ENCODE data around the gene KLF5.
"Not testable (repeated sequence)": the region's sequence is repeated elsewhere in the genome, so short reads cannot be mapped to it uniquely, and the experiment has no call there.

The KLF5 gene

DNA sequence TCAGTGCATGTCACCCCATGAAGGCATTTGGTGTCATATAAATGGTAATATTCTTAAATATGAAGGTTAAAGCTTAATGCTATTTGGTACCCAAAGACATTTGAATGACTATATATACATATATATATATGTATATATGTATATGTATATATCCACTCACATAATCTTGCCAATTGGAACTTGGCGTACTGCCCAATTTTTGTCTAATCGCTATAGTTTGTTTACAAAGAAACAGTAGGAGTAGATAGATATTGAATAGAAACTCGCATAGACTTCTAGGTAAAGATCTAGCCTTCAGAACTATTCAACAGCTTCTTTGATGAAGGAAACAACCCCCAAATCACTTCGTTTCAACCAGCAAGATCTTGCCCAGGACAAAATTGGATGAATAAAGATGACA is 24.1 kb downstream of the KLF5 start:
- no peak for DNase-seq (ENCODE audit: low read depth in 1 of 2, low spot score in 1 of 2)

DNA sequence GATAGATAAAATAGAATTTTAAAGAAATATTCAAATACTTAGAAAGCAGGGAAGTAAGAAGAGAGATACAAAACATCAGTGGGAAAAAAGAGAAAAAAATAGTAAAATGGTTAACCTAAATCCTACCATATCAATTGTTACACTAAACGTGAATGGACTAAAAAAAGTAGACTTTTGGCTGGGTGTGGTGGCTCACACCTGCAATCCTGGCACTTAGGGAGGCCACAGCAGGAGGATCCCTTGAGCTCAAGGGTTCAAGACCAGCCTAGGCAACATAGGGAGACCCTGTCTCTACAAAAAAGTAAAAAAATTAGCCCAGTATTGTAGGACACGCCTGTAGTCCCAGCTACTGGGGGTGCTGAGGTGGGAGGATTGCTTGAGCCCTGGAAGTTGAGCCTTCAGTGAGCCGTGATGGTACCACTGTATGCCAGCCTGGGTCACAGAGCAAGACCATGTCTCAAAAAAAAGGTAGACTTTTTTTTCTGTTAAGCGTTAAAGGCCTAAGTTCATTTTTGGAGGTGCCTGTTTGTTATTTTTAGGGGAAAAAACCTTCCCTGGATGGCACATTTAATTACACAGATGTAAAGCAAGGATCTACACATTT is 29.6 kb downstream of the KLF5 start:
- DNase-seq (ENCODE audit: low read depth in 1 of 2, low spot score in 1 of 2), result no peak

DNA sequence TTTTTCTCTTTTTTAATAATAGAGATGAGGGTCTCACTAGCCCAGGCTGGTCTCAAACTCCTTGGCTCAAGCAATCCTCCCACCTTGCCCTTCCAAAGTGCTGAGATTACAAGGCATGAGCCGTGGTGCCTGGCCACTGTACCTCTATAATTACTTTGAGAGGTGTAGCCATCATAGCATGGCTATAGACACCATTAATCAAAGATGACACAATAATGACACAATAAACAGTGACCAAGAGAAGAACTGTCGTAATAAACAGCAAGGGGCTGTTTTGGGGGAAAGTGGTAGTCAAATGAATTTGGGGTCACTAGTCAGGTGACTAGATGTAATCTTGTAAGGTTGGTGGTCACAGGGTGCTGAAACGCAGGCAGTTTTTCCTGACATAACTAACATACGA is 30.4 kb downstream of the KLF5 start:
- DNase-seq (ENCODE audit: low read depth in 1 of 2, low spot score in 1 of 2), result no peak

DNA sequence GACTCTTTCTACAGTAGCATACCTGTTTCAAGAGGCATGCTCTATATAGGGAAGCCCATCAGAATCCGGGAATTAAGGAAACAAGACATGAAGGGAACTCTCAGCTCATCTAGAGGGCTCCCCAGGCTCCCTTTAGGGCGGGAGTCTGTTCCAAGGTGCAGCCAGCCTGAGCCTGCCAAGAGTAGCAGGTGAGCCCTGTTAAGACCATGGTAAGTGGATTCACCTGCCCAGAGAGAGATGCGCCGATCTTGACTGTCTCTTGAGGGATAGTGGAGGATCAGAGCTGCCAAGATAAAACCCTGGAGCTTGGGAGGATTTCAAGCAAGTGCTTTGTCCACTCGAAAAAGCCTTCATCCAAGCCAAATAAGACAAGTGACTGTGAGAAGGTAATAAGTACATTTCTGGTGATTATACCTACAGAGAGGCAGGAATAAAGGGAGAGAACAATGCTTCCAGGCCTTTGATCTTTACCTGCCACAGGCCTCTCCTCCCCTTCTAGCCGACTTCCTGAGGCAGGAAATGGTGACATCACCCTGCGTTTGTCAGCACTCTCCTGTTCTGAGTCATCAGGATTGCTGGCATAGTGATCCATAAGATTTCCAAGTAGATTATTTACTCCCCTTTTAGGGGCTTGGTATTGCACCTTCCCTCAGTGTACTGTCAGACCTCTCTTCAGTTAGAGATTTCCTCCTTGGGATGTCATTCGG is 31.5 kb downstream of the KLF5 start:
- DNase-seq (ENCODE audit: low read depth in 1 of 2, low spot score in 1 of 2), result no peak

DNA sequence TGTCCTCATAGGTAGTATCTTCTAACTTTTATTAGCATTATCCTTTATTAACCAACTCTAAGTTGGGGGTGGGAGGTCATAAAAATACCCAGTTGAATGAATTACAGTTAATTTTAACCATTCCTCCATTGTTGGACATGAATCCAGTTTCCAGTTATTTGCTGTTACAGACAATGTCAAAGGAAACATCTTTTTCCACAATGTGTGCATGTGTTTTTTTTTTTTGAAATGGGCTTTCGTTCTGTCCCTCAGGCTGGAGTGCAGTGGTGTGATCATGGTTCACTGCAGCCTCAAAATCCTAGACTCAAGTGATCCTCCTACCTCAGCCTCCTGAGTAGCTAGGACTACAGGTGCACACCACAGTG is 32.0 kb downstream of the KLF5 start:
- DNase-seq (ENCODE audit: low read depth in 1 of 2, low spot score in 1 of 2), result no peak

DNA sequence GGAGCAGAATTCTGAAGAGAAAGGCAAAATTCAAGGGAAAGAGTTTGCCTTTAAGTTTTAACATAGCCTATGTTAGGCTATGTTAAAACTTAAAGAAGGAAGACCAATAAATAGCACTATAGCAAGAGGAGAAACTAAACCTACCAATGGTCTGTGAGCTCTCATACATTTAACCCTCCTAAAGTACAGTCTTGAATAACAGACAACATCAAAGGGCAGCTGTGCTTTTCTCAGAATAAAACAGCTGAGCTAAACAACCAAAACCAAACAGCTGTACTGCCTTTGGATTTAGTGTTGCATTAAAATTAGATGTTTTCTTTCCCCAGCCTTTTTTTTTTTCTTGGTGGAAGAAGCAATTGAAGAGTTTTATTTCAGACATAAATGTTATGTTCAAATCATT is 34.0 kb downstream of the KLF5 start:
- DNase-seq (ENCODE audit: low read depth in 1 of 2, low spot score in 1 of 2), result no peak

DNA sequence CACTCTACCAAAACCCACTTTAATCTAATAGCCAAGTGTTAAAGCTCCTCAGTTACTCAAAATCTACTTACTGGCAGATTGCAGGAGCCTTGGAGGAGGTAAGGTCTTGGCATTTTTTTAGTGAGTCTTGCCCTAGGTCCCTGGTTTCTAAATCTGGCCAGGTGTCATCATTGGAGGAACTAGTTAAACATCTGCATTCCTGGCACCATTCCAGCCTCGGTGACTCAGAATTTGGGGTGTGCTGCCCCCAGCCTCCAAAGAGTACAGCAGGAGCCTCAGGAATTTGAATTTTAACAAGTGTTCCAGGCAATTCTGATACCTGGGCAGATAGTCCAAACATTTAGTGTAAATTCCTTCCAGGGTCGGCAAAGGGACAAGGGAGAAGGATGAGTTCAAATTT is 37.4 kb downstream of the KLF5 start:
- DNase-seq (ENCODE audit: low read depth in 1 of 2, low spot score in 1 of 2), result no peak

DNA sequence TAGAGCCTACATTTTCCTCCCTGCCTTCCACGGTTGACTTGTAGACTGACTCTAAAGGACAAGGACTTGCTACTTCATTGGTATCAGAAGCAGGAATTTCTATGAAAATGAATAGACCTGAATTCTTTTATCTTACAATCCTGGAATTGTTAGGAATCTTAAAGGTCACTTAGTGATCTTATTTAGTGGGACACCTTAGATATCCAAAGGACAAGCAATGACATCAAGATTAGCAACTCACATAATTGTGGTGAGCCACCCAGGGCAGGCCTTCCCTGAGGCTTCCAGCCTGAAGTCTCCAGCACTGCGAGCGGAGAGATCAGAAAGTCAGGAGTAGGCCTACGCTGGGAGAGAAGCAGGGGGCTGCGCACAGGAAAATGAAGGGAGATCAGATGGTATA is 37.8 kb downstream of the KLF5 start:
- DNase-seq (ENCODE audit: low read depth in 1 of 2, low spot score in 1 of 2), result no peak

DNA sequence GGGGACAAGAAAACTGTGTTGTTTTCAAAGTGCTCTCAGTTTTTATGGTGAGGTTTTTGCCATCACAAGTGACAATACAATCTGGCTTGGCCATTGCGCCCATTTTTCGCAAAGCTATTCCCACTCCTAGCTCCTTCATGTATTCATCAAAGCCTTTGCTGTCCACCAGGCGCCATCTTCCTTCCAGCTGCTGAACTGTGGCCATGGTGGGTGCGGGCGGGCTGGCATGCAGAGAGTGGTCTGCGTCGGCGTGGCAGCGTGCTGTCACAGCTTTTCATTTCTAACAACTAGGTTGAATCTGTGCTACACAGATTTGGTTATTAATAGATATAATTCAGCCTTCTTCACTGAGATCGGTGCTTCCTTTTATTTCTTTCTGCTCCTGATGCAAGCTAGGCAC is 42.0 kb downstream of the KLF5 start:
- not testable (repeated sequence) for DNase-seq (ENCODE audit: low read depth in 1 of 2, low spot score in 1 of 2)

DNA sequence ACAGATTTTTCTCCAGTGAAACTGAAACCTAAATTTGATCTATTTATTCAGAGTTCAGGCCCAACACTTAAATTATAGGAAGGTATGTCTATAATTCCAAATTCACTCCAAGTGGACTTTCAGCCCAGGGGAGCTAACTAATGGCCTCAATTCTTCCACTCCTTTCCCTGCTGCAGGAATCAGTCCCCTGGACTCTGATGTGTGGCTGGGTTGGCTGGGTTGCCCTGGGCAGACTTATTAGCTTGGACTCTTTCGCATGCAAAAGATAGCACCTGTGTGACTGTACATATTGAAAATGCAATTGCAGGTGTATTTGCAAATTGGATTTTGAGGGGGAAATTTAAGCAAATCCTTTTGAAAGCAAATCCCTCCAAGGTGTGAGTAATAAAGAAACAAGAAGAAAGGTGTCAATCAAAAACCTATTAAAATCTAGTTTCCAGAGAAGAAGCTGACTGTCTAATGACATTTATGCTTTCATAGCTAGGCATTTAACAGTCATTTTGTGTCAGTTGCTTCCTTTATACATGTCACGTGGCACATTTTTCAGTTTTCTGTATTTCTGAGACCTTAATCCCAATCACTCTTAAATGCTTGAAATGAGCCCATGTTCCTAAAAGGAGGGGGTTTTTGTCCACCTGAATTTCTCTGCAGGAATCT is 42.7 kb downstream of the KLF5 start:
- DNase-seq (ENCODE audit: low read depth in 1 of 2, low spot score in 1 of 2), result no peak

DNA sequence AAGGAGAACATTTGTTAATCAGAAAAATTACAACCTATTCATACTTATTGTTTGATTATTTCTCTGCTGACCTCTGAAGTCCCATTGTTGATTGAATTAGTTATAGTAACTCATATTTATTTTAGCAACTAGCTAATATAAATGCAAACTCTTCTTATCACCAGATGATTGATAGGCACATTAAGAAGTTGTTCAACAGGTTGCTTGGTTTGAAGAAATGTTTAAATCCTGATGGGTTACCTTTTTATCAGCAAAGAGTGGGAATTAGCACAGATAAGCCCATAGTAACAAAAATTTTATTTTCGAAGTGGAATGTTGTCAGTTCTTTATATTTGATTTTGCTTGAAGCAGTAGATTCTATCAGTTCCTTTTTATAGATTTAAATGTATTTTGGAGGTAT is 44.4 kb downstream of the KLF5 start:
- DNase-seq (ENCODE audit: low read depth in 1 of 2, low spot score in 1 of 2), result no peak

DNA sequence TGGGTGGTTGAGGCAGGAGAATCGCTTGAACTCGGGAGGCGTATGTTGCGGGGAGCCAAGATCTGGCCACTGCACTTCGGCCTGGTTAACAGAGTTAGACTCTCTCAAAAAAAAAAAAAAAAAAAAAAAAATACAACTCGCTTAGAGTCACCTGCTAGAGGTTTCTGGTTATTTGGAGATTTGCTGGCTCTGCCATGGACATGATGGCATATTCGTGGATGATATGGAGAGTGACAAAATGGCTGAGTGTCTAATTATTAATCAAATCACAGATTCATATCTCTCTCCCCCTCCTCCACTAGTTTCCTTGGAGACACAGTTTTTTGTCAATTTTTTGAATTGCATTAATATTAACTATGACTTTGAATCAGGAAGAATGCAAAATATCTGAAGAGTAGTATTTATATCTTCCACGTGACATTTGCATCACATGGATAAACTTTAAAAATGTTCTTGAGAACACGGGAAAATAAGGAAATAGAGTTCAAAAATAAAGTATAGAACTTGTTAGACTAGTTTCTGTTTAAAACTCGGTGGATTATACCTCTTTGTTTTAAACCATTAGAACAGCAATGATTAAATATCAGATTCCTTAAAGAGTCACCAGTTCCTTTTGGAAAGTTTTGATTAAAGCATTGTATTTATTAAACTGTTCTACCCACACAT is 47.8 kb downstream of the KLF5 start:
- DNase-seq (ENCODE audit: low read depth in 1 of 2, low spot score in 1 of 2), result no peak

DNA sequence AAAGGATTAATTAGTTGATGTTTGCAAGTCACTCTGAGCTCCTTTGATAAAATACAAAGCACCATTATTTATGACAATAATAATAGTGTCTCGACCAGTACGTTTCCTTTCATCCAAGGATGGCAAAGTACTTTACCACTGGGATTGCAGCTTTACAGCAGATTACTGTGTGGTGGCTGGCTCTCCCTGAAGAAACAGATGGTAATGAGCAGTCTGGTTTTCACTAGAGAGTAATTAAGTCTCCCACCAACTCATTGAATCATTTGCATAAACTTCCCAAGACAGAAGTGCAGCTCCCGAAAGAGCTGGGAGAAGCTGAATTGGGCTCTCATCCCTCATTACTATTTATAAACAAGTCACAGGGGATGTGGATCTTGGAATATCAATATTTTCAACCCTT is 48.7 kb downstream of the KLF5 start:
- no peak for DNase-seq (ENCODE audit: low read depth in 1 of 2, low spot score in 1 of 2)

DNA sequence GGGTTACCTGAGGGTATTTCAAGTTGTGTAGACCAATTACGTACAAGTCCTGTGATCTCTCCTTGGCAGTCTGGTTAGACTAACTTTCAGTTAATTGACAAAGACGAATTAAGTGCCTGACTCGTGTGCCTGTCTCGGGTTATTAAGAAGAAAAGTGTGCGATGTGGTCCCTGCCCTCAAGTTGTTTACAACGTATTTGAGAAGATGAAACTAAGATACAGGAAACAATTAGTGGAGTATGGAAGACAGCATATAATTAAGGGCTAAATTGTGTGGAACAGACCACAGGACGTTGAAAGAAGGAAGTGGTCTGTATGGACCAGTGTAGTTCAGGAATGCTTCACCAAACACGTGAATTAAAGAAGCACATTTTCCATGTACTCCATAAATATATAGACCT is 49.2 kb downstream of the KLF5 start:
- DNase-seq (ENCODE audit: low read depth in 1 of 2, low spot score in 1 of 2), result no peak

DNA sequence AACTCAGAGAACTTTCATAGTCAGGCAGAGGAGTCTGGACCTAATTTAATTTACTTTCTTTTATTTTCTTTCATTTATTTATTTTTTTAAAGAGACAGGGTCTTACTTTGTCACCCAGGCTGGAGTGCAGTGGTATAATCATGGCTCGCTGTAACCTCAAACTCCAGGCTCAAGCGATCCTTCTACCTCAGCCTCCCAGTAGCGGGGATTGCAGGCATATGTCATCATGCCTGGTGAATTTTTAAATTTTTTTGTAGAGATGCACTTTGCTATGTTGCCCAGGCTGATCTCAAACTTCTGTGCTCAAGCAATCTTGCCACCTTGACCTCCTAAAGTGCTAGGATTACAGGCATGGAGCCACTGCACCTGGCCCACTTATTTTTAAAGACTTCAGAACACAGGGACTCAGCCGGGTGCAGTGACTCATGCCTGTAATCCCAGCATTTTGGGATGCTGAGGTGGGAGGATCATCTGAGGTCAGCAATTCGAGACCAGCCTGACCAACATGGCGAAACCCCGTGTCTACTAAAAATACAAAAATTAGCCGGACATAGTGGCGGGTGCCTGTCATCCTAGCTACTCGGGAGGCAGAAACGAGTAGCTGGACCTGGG is 50.6 kb downstream of the KLF5 start:
- no peak for DNase-seq (ENCODE audit: low read depth in 1 of 2, low spot score in 1 of 2)

DNA sequence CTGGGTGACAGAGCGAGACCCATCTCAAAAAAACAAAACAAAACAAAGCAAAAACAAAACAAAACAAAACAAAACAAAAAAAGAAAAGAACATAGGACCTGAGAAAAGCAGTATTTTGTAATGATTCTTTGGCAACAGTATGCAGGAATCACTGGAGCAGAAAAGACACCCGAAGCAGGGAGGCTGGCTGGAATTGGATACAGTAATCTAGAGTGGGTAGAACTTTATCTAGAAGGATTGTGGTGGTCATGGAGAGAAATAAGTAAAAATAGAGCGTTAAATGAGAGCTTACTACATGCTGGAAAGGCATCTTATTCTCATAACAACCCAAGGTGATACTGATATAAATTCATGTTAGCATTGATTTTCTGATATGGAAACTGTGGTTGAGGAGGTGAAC is 51.2 kb downstream of the KLF5 start:
- no peak for DNase-seq (ENCODE audit: low read depth in 1 of 2, low spot score in 1 of 2)

DNA sequence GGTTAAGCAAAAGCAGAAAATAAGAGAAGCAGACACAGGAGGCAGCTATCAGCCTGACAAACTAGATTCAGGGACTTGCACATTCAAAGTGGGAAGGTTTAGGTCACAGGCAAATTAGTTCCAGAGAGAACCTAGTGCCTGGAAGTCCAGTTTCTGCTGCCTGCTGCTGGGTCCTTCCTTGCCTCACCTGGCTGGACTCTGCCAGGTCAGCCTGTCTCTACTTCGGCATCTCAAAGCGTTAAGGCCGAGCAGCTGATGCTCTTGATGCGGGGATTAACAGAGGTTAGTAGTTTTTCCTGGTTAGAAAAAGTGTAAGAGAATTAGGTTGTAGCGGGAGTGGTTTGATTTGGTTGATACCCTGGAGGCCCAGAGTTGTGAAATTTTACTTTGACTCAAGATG is 52.0 kb downstream of the KLF5 start:
- no peak for DNase-seq (ENCODE audit: low read depth in 1 of 2, low spot score in 1 of 2)

DNA sequence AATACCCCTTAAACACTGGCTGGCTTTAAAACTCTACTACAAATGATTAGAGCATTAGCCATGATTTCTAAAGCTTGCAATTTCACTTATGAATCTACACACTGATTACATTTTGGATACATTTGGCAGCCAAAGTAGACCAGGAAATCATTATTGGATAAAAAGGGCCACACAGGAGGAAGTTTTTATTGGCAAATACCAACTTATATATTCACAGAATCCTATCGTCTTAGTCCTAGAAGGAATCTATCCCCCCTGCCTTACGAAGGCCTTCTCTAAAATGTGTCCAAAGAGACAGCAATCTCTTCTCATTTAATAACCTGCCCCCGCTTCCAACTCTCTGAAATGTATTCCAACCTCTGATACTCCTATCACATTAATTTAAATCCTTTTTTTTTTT is 52.5 kb downstream of the KLF5 start:
- DNase-seq (ENCODE audit: low read depth in 1 of 2, low spot score in 1 of 2), result no peak

DNA sequence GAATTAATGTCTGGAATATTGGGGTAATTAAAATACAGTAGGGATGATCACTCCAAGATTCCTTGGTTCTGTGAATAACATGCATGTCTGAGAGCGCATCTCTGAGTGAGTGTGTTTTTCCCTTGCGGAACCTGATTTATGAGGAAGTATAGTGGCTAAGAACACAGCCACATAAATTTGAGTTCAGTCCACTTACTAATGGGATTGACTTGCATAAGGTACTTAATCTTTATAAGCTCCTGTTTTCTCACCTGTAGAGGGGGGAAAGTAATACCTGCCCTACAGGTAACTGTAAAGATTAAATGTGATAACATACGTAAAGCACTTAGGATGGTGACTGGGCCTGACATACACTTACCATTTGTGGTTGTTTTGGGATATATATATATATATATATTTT is 60.8 kb downstream of the KLF5 start:
- DNase-seq (ENCODE audit: low read depth in 1 of 2, low spot score in 1 of 2), result no peak

Measured in activated T-helper 1 cell treated with anti-CD3 and anti-CD28 coated beads, Interleukin-2, amount 50 U/mL, for 16 hours (primary cell).